Right lung (tissue), 5 donors: Measurements from ENCODE around the gene SERPINA7. TPM values are rescaled to one million over a fixed set of nuclear protein-coding genes. Genes with fewer than 3 reads are reported as not detected.

ENCODE experiments used
- polyA plus RNA-seq, 5 donors: library from polyadenylated mRNA; unstranded; fragments of 120-200 nt; gene quantifications; one replicate each; pipeline versions ENCODE4 v1.2.1 to v1.2.3, GENCODE V29; 2013; ENCODE audit warnings: inconsistent platforms in 1 of 5, low replicate concordance in 1 of 5; ENCODE audit not compliant: insufficient read length in 5 of 5, insufficient read depth in 1 of 5

Gene SERPINA7
- polyA plus RNA-seq, 5 donors, result 0.51 TPM; not detected in 4

Other genes with a start within 250 kb of the SERPINA7 start
- 1 to 10 TPM; 3.7 to 7.3 (median 4.9) TPM for gene NRK, start 216.2 kb downstream of the SERPINA7 start, polyA plus RNA-seq
- gene PWWP3B, start 129.6 kb upstream of the SERPINA7 start, polyA plus RNA-seq, result 1 to 10 TPM; 2.6 to 6.1 (median 4.6) TPM